HG02970 (cell line): ENCODE data around the gene BCLAF3.

Experiments
- ATAC-seq: cut with Tn5 transposase; IDR thresholded peaks from one replicate; pipeline ENCODE4 v1.9.1; 2021; ENCODE audit warnings: mild to moderate bottlenecking, moderate library complexity, moderate number of reproducible peaks; ENCODE audit not compliant: unreplicated experiment, low FRiP score

Gene BCLAF3

GRCh38 chrX:19972984-19973383 is 17.9 kb downstream of the BCLAF3 start:
- no peak for ATAC-seq

- ATAC-seq = no peak
Observed at GRCh38 chrX:19968276-19968675, 22.6 kb downstream of the BCLAF3 start.

GRCh38 chrX:19966056-19966455 is 24.8 kb downstream of the BCLAF3 start:
- no peak for ATAC-seq

GRCh38 chrX:19964017-19964710 is 26.7 kb downstream of the BCLAF3 start:
- ATAC-seq = no peak

GRCh38 chrX:19960913-19961312 is 29.9 kb downstream of the BCLAF3 start:
- ATAC-seq = no peak

- no peak for ATAC-seq
Observed at GRCh38 chrX:19958552-19959486, 32.0 kb downstream of the BCLAF3 start.

- ATAC-seq = no peak
Observed at GRCh38 chrX:19956923-19957322, 33.9 kb downstream of the BCLAF3 start.

- ATAC-seq = no peak
Observed at GRCh38 chrX:19956306-19956705, 34.6 kb downstream of the BCLAF3 start.

- no peak for ATAC-seq
Observed at GRCh38 chrX:19955306-19955705, 35.6 kb downstream of the BCLAF3 start.

GRCh38 chrX:19954335-19955096 is 36.3 kb downstream of the BCLAF3 start:
- no peak for ATAC-seq

- no peak for ATAC-seq
Observed at GRCh38 chrX:19953145-19953544, 37.7 kb downstream of the BCLAF3 start.

- no peak for ATAC-seq
Observed at GRCh38 chrX:19949340-19949739, 41.5 kb downstream of the BCLAF3 start.

- ATAC-seq = no peak
Observed at GRCh38 chrX:19947612-19948011, 43.2 kb downstream of the BCLAF3 start.
